Measurements from ENCODE around the gene TMEM151B.

DNA sequence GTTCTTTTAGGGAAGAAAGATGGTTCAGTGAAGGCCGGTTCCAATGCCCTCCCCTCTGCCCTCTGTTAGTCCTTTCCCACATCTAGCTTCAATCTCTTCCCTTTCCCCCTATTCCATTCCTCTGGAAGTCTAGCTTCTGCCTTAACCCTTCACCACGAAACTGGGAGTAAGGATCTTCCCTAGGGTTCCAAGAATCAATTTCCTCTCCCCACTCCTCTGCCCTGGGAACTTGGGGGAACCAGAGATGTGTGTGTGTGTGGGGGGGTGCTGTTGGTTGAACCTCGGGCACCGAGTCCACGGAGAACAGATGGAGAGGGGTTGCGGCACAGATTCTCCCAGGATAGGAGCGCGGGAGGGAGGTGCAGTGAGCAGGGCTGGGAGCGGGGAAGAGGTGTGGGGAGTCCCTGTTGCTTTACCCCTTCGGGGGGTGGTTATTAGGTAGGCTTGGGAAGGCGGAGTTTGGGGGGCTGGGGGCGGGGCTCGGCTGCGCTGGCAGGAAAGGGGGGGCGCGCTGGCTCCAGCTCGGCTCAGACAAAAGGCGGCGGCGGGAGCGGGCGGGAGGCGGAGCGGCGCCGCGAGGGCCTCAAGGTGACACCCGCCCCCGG lies at the start of gene TMEM151B:
- TF ChIP-seq, protein P1, sequence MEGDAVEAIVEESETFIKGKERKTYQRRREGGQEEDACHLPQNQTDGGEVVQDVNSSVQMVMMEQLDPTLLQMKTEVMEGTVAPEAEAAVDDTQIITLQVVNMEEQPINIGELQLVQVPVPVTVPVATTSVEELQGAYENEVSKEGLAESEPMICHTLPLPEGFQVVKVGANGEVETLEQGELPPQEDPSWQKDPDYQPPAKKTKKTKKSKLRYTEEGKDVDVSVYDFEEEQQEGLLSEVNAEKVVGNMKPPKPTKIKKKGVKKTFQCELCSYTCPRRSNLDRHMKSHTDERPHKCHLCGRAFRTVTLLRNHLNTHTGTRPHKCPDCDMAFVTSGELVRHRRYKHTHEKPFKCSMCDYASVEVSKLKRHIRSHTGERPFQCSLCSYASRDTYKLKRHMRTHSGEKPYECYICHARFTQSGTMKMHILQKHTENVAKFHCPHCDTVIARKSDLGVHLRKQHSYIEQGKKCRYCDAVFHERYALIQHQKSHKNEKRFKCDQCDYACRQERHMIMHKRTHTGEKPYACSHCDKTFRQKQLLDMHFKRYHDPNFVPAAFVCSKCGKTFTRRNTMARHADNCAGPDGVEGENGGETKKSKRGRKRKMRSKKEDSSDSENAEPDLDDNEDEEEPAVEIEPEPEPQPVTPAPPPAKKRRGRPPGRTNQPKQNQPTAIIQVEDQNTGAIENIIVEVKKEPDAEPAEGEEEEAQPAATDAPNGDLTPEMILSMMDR (conservative IDR thresholded peaks at IDR 0.05; ENCODE audit: low read depth, low read length), result no peak
- no peak for TF ChIP-seq EZH2 (IDR thresholded peaks at IDR 0.05; ENCODE audit: low read length, unreplicated experiment)

Data from PC-3 (cell line).